ENCODE data around the gene VSIG4.

The VSIG4 gene

DNA sequence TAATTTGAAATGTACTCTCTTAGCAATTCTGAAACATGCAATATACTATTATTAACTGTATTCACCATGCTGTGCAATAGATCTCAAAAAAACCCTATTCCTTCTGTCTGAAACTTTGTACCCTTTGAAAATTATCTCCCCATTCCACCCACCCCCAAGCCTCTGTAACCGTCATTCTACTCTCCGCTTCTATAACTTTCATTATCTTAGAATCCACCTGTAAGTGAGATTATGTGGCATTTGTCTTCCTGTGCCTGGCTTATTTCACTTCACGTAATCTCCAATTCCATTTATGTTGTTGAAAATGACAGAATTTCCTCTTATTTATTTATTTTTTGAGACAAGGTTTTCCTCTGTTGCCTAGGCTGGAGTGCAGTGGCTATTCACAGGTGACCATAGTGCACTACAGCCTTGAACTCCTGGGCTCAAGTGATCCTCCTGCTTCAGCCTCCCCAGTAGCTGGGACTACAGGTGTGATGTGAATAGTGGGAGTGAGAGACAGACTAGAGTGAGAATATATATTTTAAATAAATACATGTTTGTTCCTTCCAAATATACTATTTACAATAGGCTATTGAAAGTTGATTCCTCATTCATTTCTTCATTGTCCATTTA is 30.5 kb downstream of the VSIG4 start:
- H3K4me3 ChIP-seq (ENCODE audit: low read depth, low read length) = no peak overlapping the region
- TF ChIP-seq, protein P1, sequence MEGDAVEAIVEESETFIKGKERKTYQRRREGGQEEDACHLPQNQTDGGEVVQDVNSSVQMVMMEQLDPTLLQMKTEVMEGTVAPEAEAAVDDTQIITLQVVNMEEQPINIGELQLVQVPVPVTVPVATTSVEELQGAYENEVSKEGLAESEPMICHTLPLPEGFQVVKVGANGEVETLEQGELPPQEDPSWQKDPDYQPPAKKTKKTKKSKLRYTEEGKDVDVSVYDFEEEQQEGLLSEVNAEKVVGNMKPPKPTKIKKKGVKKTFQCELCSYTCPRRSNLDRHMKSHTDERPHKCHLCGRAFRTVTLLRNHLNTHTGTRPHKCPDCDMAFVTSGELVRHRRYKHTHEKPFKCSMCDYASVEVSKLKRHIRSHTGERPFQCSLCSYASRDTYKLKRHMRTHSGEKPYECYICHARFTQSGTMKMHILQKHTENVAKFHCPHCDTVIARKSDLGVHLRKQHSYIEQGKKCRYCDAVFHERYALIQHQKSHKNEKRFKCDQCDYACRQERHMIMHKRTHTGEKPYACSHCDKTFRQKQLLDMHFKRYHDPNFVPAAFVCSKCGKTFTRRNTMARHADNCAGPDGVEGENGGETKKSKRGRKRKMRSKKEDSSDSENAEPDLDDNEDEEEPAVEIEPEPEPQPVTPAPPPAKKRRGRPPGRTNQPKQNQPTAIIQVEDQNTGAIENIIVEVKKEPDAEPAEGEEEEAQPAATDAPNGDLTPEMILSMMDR (IDR thresholded peaks at IDR 0.05; ENCODE audit: borderline replicate concordance, insufficient read depth, low read depth, low read length) = no peak

DNA sequence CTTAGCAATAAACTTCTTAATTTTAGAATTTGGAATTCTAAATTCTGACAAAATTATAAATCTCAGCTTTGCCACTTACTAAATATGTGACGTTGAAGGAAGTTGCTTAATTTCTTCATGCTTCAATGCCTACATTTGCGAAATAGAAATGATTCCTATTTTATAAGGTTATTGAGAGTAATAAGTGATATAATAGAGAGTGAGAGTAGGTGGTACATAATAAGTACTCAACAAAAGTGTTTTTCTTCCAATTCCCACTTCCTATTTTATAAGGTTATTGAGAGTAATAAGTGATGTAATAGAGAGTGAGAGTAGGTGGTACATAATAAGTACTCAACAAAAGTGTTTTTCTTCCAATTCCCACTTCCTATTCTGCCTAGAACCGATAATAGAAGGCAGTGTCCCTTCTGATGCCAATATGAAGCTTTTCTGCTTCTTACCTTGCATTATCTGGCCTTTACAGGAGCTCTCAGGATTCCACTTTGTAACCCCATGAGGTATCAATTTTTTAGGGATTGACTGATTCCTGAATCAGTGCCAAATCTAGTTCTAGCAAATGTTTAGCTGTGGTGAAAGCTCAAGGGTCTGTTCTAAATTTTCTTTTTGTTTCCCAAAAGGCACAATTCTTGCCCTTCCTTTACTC is 31.4 kb downstream of the VSIG4 start:
- TF ChIP-seq, protein P1 (IDR thresholded peaks at IDR 0.05; ENCODE audit: borderline replicate concordance, insufficient read depth, low read depth, low read length) = no peak
- H3K4me3 ChIP-seq (ENCODE audit: low read depth, low read length) = no peak overlapping the region

DNA sequence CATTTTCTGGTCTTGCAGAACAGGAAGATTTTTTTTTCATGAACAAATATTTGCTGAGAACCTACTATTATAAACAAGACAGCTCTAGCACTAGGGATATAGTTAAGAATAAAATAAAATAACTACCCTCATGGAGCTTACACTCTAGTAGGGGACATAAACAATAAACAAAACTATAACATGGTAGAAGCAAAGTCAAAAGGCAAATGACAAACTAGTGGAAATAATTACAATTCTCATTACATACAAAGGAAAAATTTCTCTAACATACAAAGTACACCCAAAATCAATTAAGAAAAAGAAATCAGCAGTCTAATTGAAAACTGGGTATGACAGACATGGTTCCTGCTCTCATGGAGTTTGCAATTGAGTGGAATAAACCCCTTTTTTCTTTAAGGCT is 32.0 kb downstream of the VSIG4 start:
- TF ChIP-seq, protein P1 (IDR thresholded peaks at IDR 0.05; ENCODE audit: borderline replicate concordance, insufficient read depth, low read depth, low read length) = no peak
- H3K4me3 ChIP-seq (ENCODE audit: low read depth, low read length) = no peak overlapping the region

DNA sequence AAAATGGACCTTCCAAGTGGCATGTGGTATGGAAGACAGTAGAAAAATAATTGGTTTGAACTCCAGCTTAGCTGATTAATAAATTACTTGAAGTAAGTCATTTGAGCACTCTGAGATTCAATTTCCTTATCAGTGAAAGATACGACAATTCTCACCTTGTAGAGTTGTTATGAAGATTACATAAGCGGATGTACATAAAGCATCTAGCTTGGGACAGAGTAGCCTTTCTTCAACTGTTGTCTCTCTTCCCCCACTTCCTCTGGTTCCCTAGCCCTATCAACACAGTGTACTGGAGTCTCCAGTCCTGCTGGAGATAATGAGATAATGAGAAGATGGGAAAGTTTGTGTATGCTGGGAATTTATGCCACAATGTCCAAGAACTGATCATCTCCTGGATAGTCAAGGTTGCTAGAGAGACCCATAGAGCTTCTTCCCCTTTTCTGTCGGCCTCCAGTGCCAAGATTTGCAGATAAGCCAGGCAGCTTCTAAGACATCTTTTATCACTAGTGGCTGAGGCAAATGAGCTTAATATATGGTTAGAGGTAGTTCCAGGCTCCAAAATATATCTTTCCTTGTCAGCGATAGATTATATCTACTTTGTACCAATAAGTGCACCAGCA is 33.9 kb downstream of the VSIG4 start:
- TF ChIP-seq, protein P1 (IDR thresholded peaks at IDR 0.05; ENCODE audit: borderline replicate concordance, insufficient read depth, low read depth, low read length) = no peak
- H3K4me3 ChIP-seq (ENCODE audit: low read depth, low read length) = no peak overlapping the region

DNA sequence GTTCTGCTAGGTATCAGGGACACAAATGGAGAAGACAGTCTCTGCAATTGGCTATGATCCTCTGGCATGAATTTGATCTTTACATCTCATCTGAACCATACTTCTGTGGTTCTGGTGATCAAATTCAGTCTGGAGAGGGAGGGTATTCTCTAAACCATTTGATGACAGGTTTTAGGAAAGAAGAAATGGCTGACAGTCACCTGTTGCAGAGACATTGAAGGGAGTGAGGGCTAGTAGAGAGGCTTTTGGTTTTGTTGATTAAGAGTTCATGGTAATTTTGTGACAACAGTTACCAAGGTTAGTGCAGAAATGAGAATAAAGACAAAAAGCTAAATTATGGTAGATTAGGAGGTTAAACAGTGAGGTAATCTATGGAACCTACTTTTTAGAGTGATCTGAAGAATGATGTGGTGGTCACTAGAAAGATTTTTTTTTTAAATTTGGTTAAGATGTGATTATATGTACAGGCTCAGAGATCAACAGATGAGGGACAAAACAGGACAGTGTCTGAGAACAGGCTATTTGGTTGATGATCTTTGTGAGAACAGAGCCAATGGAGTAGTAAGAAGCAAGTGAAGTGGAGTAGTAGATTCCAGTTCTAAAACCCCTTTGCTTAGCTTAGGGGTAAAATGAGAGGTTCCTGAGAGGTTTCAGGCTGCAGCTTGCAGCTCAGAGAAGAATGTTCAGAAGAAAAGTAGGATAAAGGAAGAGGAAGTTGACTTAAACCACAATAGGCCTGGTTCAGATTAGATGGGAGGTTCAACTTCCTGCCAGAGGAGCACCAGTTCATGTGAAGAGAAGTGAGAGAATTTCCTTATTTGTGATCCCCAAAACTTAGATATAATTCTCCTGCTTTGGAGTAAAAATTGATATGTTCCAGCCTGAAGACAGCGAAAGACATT is 34.7 kb downstream of the VSIG4 start:
- TF ChIP-seq, protein P1 (IDR thresholded peaks at IDR 0.05; ENCODE audit: borderline replicate concordance, insufficient read depth, low read depth, low read length) = no peak
- H3K4me3 ChIP-seq (ENCODE audit: low read depth, low read length) = no peak overlapping the region

DNA sequence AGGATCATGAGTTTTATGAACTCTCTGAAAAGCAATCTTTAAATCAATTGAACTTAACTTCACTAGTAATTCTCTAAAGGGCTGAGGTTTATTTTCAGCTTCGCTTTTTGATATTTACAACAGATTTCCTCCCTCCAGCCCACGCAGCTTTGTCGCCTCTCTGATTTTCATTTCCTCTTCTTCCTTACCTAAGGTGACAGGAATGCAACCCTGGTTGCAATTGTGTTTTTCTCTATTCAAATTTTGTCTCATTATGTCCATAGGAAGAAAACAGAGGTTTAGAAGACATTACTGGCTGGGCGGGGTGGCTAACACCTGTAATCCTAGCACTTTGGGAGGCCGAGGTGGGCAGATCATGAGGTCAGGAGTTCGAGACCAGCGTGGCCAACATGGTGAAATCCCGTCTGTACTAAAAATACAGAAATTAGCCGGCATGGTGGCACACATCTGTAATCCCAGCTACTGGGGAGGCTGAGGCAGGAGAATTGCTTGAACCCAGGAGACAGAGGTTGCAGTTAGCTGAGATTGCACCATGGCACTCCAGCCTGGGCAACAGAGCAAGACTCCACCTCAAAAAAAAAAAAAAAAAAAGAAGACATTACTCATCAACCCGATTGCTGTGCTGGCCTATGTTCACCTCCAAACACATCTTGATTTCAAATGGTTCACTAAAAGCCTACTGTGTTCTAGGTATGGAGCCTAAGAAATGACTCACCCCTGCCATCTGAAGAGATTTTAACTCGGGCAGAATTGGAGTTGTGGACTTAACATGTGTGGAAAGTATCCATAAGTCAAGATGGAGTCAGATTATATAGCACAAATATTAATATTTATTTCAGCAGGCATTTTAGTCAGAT is 36.8 kb downstream of the VSIG4 start:
- no peak overlapping the region for H3K4me3 ChIP-seq (ENCODE audit: low read depth, low read length)
- TF ChIP-seq, protein P1 (IDR thresholded peaks at IDR 0.05; ENCODE audit: borderline replicate concordance, insufficient read depth, low read depth, low read length) = no peak
